Anterior cingulate cortex (tissue), 58 donors: ENCODE measurements around the gene VSIG8.

ENCODE experiments used
- DNase-seq, 58 donors: peaks; one replicate each; lab custom pipeline; 2025; lab: John Stamatoyannopoulos, UW

The VSIG8 gene

DNA sequence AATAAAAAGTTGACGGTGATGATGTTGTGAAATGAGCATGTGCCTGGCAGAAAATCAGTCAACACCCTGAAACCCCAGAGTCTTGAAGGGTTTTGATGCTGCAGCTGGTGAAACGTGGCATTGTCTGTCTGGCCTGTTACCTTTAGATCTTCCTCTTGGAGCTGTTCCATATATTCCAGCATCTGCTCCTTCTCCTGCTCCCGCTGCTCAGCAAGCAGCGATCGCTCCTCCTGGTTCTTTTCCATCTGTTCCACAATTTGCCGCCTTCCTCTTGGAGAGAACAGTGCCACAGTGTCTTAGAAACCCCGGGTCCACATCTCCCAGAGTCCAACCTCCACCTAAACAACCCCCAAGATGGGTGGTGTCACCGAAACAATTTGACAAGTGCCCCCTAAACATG is 21.8 kb upstream of the VSIG8 start:
- no peak for DNase-seq

DNA sequence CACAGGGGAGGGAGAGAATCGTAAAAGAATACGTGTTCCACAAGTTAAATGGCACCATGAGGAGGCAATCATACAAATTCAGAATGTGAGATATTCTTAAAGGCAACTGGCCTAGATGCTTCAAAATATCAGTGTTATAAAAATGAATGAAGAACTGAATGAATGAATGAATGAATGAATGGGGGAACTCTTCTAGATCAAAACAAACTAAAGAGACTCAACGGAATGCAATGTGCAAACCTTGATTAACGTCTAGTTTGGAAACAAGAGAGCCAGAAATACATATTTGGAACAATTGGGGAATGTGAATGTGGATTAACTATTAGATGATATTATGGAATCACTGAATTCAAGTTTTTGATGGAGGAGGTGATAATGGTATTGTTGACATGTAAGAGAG is 20.7 kb upstream of the VSIG8 start:
- DNase-seq, result no peak

GRCh38 chr1:159882527-159882862 is 20.0 kb upstream of the VSIG8 start:
- no peak for DNase-seq

DNA sequence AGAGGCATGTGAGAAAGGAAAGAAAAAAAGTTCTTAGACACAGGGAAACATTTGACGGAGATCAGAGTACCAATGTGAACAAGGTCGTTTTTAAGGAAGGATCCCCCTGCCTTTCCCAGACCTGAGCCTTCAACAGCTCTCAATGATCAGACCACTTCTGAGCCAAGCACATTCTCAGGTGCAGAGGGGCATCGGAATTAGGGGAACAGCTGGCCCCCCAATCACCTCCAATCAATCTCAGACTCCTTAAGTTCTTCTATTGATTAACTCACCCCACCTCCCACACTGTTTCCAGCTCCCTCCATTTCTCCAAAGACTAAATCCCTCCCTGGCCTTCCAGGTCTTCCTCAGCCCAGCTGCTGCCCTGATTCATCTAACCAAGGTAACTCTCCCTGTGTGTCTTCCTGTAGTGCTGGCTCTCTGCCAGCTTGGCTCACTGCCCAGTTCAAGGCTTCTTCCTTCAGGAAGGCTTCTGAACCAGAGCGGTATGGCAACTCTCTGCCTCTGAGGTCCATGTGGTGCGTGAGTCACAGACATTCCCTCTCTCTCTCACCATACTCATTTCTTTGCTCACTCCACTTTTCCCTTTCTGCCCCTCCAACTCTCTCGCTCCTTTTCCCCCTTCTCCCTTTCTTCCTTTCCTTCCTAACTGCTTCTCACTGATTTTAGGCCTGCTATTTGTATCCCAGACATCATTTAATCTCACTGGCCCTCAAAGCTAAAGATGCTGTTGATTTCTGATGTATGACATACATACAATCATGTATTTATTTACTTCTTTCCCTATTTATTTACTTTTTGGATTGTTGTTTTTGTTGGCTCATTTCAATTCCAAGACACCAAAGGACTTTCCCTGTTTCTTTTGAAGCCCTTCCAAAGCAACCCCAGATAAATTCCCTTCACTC is 19.4 kb upstream of the VSIG8 start:
- peak in 3 of 58 donors; percentile 3 to 69 (median 14) for DNase-seq

DNA sequence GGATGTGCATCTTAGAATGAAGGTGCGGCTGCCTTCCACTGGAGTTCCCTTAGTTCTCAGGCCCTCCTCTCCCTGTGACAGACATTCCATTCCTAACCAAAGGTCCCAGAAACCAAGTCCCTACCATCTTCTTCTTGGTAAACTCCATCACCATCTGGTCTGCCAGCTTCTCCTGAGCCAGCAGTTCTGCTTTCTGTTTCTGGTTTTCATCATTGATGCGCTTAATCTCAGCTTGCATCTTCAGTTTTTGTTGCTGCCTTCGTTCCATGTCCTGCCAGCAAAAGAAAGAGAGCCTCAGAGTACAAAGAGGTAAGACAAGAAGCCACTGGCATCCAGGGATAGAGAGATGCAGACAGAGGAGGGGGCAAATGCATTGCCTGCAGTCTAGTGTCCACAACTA is 18.0 kb upstream of the VSIG8 start:
- DNase-seq, result no peak

GRCh38 chr1:159879977-159880376 is 17.5 kb upstream of the VSIG8 start:
- DNase-seq, result no peak

GRCh38 chr1:159879136-159879535 is 16.7 kb upstream of the VSIG8 start:
- peak in 2 of 58 donors; percentile 13 for DNase-seq

- DNase-seq, result no peak
Observed at GRCh38 chr1:159877695-159878444, 15.4 kb upstream of the VSIG8 start.

- DNase-seq, result no peak
Observed at GRCh38 chr1:159873530-159874143, 11.2 kb upstream of the VSIG8 start.

GRCh38 chr1:159872891-159873290 is 10.4 kb upstream of the VSIG8 start:
- DNase-seq, result no peak

DNA sequence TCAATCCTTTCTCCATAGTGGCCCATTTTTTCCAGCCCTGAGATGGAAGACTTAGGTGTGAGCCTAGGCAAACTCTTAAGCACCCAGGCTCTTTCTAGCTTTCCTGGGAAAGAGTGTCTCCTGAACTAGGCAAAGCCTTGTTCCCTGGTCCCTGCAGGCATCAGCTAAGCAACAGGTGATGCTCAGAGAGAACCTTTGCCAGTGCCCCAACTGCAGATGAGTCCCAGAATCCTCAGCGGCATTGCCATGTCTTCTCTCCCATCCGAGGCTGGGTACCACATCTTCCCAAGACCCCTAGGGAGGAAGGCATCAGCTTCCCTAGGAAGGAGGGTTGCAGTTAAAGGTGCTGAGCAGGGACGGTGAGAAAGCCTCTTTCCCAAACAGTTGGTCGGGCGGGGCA is 8.2 kb upstream of the VSIG8 start:
- DNase-seq, result no peak

- no peak for DNase-seq
Observed at GRCh38 chr1:159869607-159870006, 7.2 kb upstream of the VSIG8 start.

GRCh38 chr1:159869173-159869572 is 6.7 kb upstream of the VSIG8 start:
- no peak for DNase-seq

DNA sequence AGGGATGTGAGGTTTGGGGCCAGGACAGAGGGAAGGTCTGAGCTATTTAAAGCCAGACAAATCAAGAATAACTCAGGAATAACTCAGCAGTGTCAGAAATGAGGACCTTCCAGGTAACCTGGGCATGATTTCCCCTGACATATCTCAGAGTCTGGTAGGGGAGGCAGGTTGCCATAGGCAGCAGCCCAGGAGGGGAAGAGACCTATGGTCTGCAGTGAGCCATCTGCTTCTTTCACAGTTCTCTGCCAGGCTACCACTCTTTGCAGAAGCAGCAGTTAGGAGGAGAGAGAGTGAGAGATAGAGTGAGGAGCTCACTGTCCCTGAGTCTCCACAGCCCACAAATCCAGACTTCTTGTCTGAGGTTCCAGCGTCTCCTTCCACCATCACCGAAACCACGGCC is 6.3 kb upstream of the VSIG8 start:
- DNase-seq, result no peak

- DNase-seq, result no peak
Observed at GRCh38 chr1:159867664-159868026, 5.2 kb upstream of the VSIG8 start.

- DNase-seq, result no peak
Observed at GRCh38 chr1:159866905-159867663, 4.6 kb upstream of the VSIG8 start.

GRCh38 chr1:159866066-159866465 is 3.6 kb upstream of the VSIG8 start:
- no peak for DNase-seq

- no peak for DNase-seq
Observed at GRCh38 chr1:159864262-159864661, 1.8 kb upstream of the VSIG8 start.

DNA sequence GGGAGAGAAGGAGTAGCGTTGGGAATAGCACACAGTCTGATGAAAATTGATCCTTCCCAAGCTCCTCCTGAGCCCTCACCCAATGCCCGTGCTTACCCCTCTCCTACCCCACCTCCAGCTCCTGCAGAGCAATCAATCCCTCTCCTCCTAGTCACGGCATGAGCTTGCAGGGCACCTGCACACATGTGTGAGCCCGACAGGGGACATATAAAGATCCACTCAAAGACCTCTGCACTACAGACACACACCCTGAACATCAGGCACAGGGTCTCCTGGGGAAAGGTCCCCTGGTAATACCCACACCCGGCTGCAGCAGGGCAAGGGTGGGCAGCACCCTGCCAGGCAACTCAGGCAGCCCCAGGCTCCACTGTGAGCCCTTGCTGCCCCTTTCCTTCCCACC is 426 bp downstream of the VSIG8 start:
- DNase-seq, result no peak

DNA sequence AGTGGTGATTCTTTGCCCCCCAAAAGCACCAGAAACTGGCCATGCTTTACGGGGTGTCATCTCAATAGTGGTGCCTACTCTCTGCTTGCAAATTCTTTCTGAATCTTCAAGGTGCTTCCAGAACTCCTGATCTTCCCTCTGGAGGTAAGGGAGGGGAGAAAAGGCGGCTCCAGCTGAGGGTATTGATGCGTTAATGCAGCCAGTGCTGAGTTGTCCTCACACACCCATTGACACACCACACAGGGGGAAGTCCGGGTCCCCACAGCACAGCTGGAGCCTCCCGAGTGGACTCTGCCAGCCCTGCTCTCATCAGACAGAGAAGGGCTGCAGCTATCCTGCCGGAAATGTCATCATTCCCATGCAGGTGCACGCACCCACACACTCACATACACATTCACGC is 1.2 kb downstream of the VSIG8 start:
- DNase-seq, result no peak

- DNase-seq, result no peak
Observed at GRCh38 chr1:159860456-159860855, 2.0 kb downstream of the VSIG8 start.
